Measurements from ENCODE around the gene MUC6.
A peak's percentile ranks its signal among the peaks of the same experiment; 100 is the strongest.

The MUC6 gene

DNA sequence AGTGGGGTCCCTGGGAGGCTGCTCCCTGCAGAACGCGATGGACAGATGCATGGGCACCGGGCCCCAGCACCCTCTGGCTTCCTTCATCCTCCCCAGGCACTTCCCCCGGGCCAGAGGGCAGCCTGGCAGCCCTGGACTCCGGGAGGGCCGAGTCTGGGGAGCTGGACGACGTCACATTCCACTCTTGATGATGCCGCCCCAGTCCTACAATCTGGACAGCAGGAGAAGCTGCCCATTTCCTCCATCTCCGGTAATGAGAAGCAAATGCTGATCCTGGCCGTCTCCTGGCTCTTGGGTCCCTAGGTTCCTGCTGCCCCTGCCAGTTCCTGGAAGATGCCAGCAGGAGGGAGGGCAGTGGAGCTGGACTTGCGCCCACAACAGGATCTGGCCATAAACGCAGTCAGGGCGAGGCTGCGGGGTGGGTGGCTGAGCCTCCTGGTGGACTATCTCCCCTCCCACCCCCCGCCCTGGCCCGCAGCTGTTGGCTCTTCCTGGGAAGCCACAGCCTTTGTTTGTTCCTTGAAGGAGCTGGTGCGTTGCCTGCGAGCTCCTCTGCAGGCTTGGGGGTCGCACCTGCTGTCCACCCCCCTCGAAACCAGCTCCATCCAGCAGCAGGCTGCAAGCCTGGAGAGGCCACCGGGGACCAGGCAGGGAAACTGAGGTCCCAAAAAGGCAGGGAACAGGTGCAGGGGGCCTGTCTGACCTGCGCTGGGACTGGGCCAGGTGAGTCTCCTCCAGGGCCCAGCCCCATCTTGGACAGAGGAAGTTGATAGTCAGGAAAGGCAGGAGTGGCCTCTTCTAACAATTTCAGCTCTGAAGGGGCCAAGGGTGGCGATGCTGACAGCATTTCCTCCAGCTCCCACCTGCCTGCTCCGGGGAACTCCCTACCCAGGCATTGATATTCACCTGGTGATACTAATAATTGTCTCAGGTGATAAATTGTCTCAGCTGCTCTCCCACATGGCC is 17.9 kb upstream of the MUC6 start:
- Histone ChIP-seq H3K36me3 (ENCODE audit: control insufficient read depth, insufficient read depth, low read length) (no peaks in the 10 kb centered on the region), H3K27me3 (replicated peaks; ENCODE audit: control insufficient read depth, insufficient read depth, low read length) (no peaks in the 10 kb centered on the region; the same call in 1 of the 2 replicates), H3K4me3 (replicated peaks; ENCODE audit: low read depth, low read length) (no peak overlapping the region)
- TF ChIP-seq, protein P1, sequence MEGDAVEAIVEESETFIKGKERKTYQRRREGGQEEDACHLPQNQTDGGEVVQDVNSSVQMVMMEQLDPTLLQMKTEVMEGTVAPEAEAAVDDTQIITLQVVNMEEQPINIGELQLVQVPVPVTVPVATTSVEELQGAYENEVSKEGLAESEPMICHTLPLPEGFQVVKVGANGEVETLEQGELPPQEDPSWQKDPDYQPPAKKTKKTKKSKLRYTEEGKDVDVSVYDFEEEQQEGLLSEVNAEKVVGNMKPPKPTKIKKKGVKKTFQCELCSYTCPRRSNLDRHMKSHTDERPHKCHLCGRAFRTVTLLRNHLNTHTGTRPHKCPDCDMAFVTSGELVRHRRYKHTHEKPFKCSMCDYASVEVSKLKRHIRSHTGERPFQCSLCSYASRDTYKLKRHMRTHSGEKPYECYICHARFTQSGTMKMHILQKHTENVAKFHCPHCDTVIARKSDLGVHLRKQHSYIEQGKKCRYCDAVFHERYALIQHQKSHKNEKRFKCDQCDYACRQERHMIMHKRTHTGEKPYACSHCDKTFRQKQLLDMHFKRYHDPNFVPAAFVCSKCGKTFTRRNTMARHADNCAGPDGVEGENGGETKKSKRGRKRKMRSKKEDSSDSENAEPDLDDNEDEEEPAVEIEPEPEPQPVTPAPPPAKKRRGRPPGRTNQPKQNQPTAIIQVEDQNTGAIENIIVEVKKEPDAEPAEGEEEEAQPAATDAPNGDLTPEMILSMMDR (IDR thresholded peaks at IDR 0.05; ENCODE audit: insufficient read depth, low read length, poor library complexity, severe bottlenecking) = no peak
- DNase-seq (ENCODE audit: extremely low read depth, insufficient read length) = no peak

DNA sequence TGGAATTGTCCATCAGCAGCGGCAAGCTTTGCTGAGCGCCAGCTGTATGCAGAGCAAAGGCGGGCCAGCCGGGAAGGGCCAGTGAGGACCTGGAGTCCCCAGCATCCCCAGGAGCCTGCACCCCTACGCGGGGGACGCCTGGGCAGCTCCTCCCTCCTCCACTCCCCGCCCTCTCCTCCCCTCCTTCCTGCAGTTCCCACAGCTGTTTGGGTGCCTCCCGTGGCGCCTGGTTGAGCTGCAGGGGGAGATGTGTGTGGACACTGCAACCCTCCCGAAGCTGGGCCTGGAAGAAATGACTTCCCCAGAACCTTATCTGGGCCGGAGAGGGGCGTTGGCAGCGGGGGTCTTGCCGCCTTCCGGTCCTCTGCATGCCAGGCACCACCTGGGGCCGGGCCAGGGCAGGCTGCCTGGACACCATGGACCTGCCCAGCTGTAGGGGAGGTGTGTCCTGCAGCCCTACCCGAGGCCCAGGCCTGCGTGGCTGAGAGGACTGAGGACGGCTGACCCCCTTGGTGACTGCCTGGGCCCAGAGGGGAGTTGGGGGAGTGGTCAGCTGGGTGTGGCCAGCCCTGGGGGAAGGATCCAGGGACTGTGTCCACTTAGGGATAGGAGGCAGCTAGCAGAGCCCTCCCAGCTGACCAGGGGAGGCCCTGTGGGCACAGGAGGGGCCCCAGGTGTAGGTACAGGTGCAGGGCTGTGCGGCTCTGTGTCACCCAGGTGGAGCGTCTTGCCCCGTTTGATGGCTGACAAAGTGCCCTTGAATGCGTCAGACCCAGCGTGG is 16.8 kb upstream of the MUC6 start:
- peak; percentile 5 for DNase-seq (ENCODE audit: extremely low read depth, insufficient read length)
- Histone ChIP-seq H3K27me3 (replicated peaks; ENCODE audit: control insufficient read depth, insufficient read depth, low read length) (no peaks in the 10 kb centered on the region; the same call in 1 of the 2 replicates), H3K4me3 (replicated peaks; ENCODE audit: low read depth, low read length) (no peak overlapping the region), H3K36me3 (ENCODE audit: control insufficient read depth, insufficient read depth, low read length) (no peaks in the 10 kb centered on the region)
- TF ChIP-seq, protein P1 (IDR thresholded peaks at IDR 0.05; ENCODE audit: insufficient read depth, low read length, poor library complexity, severe bottlenecking) = no peak

DNA sequence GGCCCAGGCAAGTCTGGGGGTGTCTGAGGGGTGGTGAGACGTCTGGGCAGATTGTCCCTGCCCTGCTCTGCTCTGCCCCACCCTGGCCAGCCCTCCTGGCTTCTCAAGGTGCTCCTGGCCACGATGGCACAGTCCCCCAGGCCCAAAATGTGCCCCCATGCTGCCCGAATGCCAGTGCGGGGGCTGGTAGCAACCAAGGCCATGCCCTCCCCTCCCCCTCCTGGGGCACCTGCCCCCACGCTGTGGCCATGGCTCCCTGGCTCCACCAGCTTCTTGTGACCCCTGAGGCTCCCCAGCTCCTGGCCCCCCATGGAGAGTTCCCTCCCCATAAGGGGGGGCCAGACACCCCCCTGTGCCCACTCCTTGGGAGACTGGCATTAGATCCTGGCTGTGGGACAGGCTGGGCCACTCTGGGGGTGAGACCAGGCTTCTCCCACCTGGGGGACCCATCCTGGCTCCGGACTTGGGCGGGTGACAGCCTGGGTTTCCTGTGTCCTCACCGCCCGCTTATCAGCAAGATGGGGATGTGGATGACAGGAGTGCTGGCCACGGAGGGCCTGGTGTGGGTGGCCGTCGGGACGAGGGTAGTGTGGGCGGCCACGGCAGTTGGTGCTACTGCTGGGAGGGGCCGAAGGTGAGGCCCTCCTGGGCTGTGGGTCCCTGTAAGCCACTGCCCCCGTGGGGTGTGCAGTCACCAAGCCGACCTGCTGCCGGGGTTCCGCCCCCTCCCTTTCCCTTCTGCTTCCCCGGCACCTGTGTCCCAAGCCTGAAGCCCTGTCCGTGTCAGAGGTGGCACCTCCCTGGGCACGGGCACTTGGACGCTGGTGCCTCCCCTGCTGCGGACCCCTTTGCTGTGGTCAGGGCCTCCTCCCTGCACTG is 15.9 kb upstream of the MUC6 start:
- Histone ChIP-seq H3K27me3 (replicated peaks; ENCODE audit: control insufficient read depth, insufficient read depth, low read length) (no peaks in the 10 kb centered on the region; the same call in 1 of the 2 replicates), H3K4me3 (replicated peaks; ENCODE audit: low read depth, low read length) (no peak overlapping the region), H3K36me3 (ENCODE audit: control insufficient read depth, insufficient read depth, low read length) (no peaks in the 10 kb centered on the region)
- TF ChIP-seq, protein P1 (IDR thresholded peaks at IDR 0.05; ENCODE audit: insufficient read depth, low read length, poor library complexity, severe bottlenecking) = no peak
- DNase-seq (ENCODE audit: extremely low read depth, insufficient read length) = peak; percentile 8

DNA sequence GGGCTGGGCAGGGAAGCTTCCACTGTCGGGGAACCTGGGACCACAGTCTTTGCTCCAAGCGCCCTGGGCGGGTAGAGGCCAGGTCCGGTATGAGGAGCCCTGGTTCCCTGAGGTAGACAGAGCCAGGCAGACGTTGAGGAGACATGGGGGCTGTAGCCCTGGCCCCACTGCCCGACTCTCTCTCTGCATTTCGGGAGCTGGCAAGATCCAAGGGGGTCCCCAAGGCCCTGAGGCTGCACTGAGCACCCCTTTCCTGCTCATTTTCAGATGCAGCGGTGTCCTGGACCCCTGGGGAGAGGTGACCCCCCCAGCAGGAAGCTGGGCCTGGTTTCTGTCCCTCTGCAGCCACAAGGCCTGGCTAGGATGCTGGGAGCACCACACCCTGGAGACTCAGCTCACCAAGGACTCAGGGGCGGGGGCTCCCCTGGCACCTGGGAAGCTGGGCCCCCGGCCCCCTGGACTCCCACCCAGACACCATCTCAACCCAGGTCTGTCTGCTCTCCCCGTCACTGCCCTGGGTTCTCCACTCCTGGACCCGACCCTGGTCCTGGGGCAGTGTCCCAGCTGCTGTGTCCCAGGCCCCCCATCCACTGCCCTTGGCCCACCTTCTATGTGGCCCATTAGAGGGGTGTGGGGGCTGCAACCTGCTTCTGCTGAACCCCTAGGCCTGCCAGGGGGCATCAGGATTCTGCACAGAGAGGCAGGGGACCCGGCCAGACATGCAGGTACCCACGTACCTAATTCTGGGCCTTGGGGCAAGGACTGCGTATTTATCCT is 15.0 kb upstream of the MUC6 start:
- TF ChIP-seq, protein P1 (IDR thresholded peaks at IDR 0.05; ENCODE audit: insufficient read depth, low read length, poor library complexity, severe bottlenecking) = no peak
- DNase-seq (ENCODE audit: extremely low read depth, insufficient read length) = peak; percentile 3
- Histone ChIP-seq H3K27me3 (replicated peaks; ENCODE audit: control insufficient read depth, insufficient read depth, low read length) (no peaks in the 10 kb centered on the region; the same call in 1 of the 2 replicates), H3K36me3 (ENCODE audit: control insufficient read depth, insufficient read depth, low read length) (no peaks in the 10 kb centered on the region), H3K4me3 (replicated peaks; ENCODE audit: low read depth, low read length) (no peak overlapping the region)

Data from GM06990 (cell line).